HG02588 (cell line): ENCODE results near the gene XPR1.
"Not testable (repeated sequence)": the region's sequence is repeated elsewhere in the genome, so short reads cannot be mapped to it uniquely, and the experiment has no call there.

Experiments
- ATAC-seq: cut with Tn5 transposase; IDR thresholded peaks from one replicate; pipeline ENCODE4 v1.9.1; 2021; ENCODE audit warnings: mild to moderate bottlenecking, moderate library complexity; ENCODE audit not compliant: unreplicated experiment

XPR1 gene

DNA sequence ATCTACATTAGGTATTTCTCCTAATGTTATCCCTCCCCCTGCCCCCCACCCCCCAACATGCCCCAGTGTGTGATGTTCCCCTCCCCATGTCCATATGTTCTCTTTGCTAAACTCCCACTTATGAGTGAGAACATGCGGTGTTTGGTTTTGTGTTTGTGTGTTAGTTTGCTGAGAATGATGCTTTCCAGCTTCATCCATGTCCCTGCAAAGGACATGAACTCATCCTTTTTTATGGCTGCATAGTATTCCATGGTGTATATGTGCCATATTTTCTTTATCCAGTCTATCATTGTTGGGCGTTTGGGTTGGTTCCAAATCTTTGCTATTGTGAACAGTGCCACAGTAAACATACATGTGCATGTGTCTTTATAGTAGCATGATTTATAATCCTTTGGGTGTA, 199.7 kb downstream of the XPR1 start:
- not testable (repeated sequence) for ATAC-seq

DNA sequence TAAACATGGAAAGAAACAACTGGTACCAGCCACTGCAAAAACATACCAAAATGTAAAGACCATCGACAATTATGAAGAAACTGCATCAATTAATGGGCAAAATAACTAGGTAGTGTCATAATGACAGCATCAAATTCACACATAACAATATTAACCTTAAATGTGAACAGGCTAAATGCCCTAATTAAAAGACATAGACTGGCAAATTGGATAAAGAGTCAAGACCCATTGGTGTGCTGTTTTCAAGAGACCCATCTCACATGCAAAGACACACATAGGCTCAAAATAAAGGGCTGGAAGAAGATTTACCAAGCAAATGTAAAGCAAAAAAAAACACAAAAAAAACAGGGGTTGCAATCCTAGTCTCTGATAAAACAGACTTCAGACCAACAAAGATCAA, 201.4 kb downstream of the XPR1 start:
- ATAC-seq: not testable (repeated sequence)

DNA sequence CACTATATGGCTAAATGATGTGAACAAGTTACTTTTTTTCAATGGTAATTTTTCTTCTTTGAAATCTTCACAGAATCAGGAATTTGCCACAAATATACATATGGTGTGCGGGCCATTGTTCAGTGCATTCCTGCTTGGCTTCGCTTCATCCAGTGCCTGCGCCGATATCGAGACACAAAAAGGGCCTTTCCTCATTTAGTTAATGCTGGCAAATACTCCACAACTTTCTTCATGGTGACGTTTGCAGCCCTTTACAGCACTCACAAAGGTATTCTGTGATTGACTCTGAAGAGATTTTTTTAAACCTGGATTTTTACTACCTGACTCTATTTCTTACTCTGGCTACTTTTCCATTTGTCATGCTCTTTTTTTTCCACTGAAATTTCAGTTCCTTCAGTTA, 204.6 kb downstream of the XPR1 start:
- ATAC-seq: no peak

DNA sequence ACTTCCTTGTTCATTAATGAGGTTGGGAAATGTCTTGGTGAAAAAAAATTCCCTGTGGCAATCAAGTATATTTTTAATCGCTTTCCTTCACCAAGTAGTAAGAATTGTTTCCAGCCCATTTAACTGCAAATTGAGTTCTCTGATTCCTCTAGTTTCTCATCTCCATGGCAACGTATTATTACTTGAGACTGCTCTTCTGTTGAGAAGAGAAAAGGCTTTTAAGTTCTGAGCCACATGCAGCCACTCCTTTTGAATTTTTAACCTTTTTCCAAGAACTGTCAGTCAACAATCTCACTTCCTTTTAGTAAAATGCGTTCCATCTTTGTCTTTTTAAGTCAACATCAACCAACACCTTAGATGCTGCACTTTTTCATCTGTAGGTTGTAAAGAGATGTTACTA, 205.2 kb downstream of the XPR1 start:
- ATAC-seq: no peak

DNA sequence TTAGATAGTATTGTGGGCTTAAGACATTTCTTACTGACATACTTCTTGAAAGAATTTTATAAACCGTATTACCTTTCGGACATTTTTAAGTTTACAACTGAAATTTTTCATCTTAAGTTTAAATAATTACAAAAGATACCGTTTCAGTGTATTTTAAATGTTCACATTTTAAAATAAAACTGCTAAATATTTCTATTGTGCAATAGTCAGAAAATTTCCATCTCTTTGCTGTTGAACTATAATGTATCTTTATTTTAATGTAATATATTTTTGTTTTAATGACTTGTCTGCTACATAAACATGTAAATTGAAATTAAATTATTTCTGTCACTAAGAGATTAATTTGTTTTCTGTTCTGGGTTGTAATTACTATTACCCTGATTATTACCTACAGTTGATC, 206.7 kb downstream of the XPR1 start:
- no peak for ATAC-seq

DNA sequence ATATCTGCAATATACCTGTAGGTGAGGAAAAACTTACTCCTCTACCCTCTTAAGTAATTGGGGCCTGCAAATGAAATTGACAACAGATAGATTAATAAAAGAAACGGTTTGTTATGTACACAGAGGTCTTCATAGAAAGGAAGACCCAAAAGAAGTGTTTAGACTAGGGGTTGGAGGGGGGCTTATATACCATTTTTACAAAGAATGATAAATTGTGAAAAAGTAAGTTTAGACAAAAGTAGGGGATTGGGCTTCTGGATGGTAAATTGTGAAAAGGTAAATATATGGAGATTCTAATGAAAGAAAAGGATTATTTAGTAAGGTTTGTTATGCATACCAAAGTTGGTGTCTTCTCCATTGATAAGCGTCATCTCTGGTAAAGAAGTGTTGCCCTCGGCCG, 207.7 kb downstream of the XPR1 start:
- no peak for ATAC-seq

DNA sequence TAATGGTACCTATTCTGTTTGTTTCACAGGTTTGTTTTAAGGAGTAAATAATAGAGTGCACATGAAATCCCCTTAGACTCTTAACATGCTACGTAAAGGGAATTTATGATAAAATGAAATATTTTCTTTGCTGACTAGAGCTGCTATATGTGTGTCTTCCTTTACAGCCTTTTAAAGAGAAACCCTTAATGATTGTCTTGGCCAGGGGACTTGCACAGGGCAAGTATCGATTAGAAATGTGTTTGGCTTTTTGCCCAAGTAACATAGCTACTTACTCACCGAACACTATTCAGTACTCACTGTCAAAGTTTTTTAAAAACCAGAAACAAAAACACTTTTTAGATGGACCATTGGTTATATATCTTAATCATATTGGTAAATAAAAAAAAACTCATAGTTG, 209.6 kb downstream of the XPR1 start:
- no peak for ATAC-seq

DNA sequence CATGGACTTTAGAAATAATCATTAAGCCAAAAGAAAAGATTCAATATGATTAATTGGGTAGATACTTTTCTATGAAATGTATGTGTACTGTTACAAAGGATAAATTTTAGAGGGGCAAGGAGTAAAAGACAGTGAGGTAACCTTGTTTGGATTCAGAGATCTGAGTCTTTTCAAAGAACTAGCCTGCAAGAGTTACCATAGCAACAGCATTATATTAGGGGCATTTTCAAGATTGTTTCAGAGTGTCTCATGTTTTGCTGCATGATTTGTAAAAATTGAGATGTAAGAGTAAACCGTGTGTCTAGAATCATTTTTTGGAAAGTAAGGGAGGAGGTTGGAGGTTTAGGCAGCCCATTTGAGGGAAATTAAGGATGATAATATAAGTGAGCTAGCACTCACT, 210.2 kb downstream of the XPR1 start:
- no peak for ATAC-seq

DNA sequence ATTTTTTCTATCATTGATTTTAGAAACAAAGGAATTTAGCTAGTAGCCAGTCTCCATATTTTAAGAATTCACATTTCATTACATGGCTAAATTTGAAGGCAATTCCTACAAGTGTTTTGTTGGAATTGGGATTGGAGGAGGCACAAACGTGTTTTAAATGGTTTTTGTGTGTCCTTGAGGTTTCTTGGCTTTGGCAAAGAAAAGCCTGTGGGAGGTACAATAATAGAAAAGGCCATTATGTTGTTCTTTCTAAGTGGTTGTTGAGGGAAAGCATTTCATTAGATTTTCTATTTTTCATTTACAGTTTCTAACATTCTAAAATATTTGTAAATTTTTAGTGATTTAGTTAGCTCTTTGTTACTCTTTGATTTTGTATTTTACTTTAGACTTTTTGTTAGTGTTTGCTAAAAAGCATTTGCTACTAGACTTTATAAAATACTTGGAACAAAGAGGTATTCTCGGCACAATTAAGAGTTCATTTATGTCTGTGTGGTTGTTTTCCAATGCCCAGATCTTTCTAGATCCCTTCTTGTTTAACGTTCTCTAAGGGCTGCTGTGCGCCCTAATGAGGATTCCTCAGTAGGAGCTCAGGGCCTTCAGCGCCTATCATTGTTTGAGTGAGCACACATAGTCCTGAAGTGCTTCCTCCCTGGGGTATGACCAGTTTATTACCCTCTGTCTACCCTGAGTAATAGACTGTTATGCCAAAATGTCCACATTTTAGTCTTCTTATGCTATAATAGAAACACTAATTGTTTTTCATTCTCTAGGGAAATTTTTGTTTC, 210.9 kb downstream of the XPR1 start:
- no peak for ATAC-seq

DNA sequence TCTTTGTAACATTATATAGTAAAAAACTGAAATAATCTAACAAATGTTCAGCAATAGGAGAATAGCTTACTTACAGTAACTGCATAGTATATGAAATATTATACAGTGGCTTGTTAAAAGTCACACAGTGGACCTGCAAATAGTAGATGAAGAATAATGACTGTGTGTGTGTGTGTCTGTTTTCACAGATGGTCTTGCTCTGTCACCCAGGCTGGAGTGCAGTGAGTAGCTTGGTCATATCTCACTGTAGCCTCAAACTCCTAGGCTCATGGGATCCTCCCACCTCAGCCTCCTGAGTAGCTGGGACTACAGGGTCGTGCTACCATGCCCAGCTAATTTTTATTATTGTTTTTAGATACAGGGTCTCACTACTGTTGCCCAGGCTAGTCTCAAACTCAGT, 213.5 kb downstream of the XPR1 start:
- no peak for ATAC-seq

DNA sequence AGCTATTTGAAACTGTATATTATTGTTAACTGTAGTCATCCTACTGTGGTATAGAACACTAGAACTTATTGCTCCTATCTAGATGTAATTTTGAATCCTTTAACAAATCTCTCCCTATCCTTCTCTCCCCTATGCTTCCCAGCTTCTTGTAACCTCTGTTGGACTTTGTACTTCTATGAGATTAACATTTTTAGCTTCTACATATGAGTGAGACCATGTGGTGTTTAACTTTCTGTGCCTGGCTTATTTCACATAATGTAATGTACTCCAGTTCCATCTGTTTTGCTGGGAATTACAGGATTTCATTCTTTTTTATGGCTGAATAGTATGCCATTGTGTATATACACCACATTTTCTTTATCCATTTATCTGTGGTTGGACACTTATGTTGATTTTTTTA, 216.4 kb downstream of the XPR1 start:
- no peak for ATAC-seq

DNA sequence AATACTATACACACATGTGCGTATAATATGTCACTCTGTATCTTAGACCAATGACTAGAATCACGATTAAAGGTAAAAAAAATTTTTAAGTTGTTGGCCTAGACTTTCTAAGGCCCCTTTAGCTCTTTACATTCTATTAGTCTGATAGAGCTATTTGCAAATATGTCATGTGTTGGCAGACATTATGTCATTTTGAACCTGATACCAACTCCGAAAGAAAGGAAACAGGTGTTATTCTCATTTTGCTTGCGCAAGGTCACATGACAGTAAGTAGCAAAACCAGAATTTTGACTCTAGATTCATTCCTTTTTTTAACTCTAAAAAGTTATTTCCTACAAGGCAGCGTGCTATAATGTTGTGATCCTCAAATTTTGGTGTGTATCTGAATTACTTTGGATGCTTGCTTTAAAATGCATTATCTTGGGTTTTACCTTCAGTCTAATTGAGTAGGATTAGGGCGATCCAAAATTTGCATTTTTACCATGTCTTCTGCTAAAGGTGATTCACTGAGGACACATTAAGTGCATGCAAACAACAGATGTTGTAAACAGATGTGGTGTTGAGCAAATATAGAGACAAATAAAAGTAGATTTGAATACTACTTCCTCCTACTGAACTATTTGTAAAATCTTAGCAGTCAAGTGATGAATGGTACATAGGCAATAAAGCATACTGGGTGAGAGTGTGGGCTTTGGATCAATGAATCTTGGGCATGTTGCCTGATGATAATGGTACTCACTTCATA, 217.4 kb downstream of the XPR1 start:
- peak; percentile 79 for ATAC-seq

DNA sequence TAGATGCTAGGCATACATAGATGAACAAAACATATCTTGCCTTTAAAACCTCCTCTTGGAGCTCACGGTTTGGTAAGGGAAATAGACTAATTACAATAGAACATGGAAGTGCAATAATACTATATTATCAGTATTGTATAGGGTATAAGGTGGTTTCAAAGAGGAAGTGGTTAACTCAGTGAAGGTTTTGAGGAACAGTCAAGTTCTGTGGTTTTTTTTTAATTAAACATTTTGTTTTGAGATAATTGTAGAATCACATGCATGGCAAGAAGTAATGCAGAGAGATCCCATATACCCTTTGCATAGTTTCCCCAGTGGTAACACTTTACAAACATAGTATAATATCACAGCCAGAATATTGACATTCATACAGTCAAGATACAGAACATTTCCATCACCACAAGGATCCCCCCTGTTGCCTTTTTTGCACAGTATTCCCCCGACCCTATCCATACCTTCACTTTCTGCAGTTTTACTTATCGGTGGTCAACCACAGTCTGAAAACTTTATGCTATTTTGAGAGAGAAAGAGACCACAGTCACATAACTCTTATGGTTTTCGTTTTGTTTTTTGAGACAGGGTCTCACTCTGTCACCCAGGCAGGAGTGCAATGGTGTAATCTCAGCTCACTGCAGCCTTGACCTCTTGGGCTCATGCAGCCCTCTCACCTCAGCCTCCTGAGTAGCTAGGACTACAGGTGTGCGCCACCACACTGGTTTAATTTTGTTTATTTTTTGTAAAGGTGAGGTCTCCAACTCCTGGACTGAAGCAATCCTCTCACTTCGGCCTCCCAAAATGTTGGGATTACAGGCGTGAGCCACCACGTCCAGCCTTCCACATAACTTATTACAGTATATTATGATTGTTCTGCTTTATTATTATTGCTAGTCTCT, 220.4 kb downstream of the XPR1 start:
- ATAC-seq: no peak

DNA sequence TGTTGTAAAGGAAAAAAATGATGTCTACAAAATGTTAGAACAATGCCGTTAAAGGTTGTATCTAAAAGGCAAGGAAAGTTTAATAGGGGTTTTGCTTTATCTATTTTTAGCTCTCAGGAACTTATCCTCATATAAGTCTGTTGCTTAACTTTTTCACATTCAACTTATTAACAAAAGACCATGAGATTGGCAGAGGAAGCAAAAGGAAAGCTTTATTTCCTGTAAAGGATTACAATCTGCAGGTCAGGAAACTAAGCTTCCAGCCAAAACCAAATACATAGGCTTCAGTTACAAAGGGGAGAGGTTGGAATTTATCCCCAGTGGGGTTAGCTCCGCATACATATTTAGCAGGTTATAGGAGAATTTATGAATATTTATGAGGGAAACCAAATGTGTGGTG, 222.2 kb downstream of the XPR1 start:
- ATAC-seq: no peak

DNA sequence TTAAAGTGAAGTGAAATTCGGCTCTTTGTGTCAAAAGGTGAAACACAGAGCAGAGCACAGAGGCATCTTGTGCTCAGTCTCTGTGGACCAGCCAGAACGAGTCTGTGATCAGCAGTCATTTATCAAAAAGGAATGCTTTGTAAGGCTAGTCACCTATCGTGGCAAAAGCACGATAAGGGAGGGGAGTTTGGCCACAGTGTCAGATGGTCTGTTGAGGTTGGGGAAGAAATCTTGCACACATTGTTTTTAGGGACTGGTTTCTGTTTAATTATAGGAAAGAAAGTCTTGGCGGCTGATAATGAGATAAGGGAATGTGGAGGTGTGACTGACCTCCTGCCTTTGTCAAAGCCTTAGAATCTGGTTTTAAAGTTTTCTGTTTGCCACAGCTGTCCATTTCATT, 222.6 kb downstream of the XPR1 start:
- no peak for ATAC-seq

DNA sequence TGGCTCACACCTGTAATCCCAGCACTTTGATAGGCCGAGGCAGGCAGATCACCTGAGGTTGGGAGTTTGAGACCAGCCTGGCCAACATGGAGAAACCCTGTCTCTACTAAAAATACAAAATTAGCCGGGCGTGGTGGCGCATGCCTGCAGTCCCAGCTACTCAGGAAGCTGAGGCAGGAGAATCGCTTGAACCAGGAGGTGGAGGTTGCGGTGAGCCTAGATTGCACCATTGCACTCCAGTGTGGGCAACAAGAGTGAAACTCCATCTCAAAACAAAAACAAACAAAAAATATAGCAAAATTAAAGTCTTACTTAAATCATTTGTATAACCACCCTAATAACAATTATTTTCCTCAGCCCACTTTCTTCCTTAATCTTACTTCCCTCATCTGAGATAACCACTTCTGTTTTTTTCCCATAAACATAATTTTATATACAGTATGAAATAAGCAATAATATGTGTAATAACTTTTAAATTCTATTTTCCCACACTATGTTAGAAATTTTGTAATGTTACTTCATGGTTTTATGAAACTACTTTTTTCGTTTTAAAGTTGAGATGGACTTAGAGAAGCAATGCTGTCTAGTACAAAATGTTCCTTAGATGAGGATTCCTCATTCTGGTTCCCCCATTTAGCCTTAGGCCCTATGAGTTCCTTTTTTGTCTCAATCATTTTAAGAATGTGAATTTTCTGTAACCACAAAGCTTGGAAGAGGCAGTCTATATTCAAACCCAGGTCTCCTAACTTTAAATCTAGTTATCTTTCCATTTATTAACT, 226.3 kb downstream of the XPR1 start:
- not testable (repeated sequence) for ATAC-seq

DNA sequence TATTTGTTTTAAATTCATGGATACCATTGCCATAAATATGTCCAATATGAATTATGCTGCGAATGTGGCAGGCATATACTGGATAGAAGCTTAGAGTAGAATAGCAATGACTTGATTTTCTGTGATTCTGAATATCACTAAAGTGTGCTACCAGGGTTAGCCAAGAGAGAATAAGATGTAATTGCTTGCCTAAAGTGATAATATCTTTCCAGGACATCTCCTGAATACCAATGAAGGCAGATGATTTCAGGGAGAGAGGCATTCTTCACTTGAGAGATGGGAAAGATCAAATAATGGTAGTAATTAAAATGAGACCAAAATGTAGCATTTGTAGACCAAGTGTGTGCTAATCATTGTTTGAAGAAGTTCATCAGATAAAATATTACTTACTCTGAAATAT, 227.5 kb downstream of the XPR1 start:
- ATAC-seq: no peak

DNA sequence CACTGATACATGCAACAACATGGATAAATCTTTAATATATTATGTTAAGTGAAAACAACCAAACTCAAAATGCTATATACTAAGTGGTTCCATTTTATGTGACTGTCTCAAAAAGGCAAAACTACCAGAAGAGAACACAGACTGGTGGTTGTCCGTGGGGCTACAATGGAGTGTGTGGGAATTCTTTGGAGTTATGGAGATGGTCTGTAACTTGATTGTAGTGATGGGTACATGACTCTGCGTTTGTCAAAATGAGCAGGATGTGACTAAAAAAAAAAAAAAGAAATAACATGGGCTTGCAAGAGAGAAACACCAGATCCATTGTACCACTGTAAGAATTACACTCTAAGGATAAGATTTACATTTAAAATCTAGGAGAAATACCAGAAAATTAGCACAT, 228.7 kb downstream of the XPR1 start:
- ATAC-seq: no peak

DNA sequence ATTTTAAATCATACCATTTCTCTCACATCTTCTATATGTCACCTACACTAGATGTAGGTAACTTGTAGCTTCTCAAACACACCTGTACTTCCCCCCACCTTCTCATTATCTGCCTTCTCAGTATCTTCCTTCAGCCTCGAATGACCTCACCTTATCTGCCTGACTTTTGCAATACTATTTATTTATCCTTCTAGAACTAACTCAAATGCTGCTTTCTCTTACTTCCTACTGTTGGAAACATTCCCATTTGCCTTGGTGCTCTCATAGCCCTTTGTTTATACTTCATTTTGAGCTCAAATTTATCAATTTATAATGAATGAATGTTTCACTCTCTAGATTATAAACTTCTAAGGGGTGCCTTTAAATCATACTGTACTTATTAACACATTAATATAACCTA, 230.5 kb downstream of the XPR1 start:
- no peak for ATAC-seq

DNA sequence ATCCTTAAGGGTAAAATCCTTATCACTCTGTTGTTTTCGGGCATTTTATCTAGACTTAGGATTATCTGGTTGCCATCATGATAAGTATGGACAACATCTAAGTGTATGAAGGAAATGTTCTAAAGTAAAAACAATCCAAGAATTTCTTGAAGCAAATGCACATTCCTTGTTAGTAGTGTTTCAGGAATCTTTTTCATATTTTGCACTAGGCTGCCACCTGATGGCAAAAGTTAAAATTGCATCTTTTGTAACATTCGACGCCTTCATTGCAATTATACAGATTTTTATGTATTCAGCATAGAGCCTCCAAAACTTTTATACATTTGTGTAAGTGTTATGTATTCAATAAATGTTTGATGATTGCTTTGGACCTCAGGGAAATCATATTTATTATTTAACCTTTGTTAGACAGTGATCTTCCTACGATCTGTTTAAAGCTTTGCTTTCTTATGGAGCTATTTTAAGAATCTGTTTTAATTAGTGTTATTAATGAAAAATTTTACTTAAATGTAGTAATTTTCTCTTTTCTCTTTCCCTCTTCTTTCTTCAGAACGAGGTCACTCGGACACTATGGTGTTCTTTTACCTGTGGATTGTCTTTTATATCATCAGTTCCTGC, 231.4 kb downstream of the XPR1 start:
- no peak for ATAC-seq
